Measurements from ENCODE around the gene IMMP2L. TPM values are rescaled to one million over a fixed set of nuclear protein-coding genes. Genes with fewer than 3 reads are reported as not detected.

Gene IMMP2L
- polyA plus RNA-seq, 2 of the 4 experiments (the other 2 are of a cell fraction), result 16.1 to 23.8 TPM

GRCh38 chr7:111392294-111392693, 170.0 kb downstream of the IMMP2L start (continued):
- TF ChIP-seq REST (IDR thresholded peaks at IDR 0.05) (no peak), POLR2AphosphoS2 (conservative IDR thresholded peaks at IDR 0.05; ENCODE audit: low read length) (no peak), BCL3 (IDR thresholded peaks at IDR 0.05) (no peak), CTCF (IDR thresholded peaks at IDR 0.05) (no peak), ZSCAN20 (CRISPR knock-in tag; IDR thresholded peaks at IDR 0.05) (no peak), HEYL (CRISPR knock-in tag; IDR thresholded peaks at IDR 0.05) (no peak), NPAS2 (CRISPR knock-in tag; IDR thresholded peaks at IDR 0.05; ENCODE audit: borderline replicate concordance) (no peak)

- Histone ChIP-seq H3K4me1 (peaks cover 3% of the 10 kb centered on the region), H3K27ac (no peak overlapping the region), H3K9me3 (no peaks in the 10 kb centered on the region), H3K4me2 (no peak overlapping the region), H3K4me3 (no peak overlapping the region)
- 93% methylated on average over 4 of the region's 4 CpGs for WGBS (ENCODE audit: missing lambda C conversion rate)
- ChIA-PET CTCF (no interaction called here), POLR2A (no interaction called here)
- DNase-seq (ENCODE audit: low read depth in 1 of 2, low spot score in 1 of 2), result no peak
- TF ChIP-seq SREBF2 (IDR thresholded peaks at IDR 0.05), result no peak
- no peak for TF ChIP-seq HDAC2 (IDR thresholded peaks at IDR 0.05)
- no peak for TF ChIP-seq EHF (CRISPR knock-in tag; IDR thresholded peaks at IDR 0.05)
- no peak for TF ChIP-seq CBX8 (IDR thresholded peaks at IDR 0.05)
- no peak for TF ChIP-seq MYC (IDR thresholded peaks at IDR 0.05; ENCODE audit: borderline replicate concordance, low read length)
- no peak for TF ChIP-seq RFX5 (IDR thresholded peaks at IDR 0.05)
- no peak for TF ChIP-seq FOSL2 (IDR thresholded peaks at IDR 0.05)
- no peak for TF ChIP-seq FOSL2 (CRISPR knock-in tag; IDR thresholded peaks at IDR 0.05)
- TF ChIP-seq SMC3 (IDR thresholded peaks at IDR 0.05), result no peak
- no peak for TF ChIP-seq BHLHE40 (IDR thresholded peaks at IDR 0.05; ENCODE audit: low read depth, low read length)
- no peak for TF ChIP-seq ZFP36 (IDR thresholded peaks at IDR 0.05; ENCODE audit: borderline replicate concordance, partially characterized antibody)
- TF ChIP-seq ZNF302 (CRISPR knock-in tag; IDR thresholded peaks at IDR 0.05), result no peak
- no peak for TF ChIP-seq FOXS1 (CRISPR knock-in tag; IDR thresholded peaks at IDR 0.05)
- TF ChIP-seq CHD2 (IDR thresholded peaks at IDR 0.05; ENCODE audit: low read length, partially characterized antibody), result no peak
- TF ChIP-seq HOXB5 (CRISPR knock-in tag; IDR thresholded peaks at IDR 0.05), result no peak
- no peak for TF ChIP-seq POLR2A (IDR thresholded peaks at IDR 0.05; ENCODE audit: low read length)
- TF ChIP-seq CBX2 (IDR thresholded peaks at IDR 0.05; ENCODE audit: borderline replicate concordance, low read depth), result no peak
- no peak for TF ChIP-seq GATA3 (IDR thresholded peaks at IDR 0.05; ENCODE audit: borderline replicate concordance)
- no peak for TF ChIP-seq PHF8 (IDR thresholded peaks at IDR 0.05; ENCODE audit: borderline replicate concordance, low read depth)
- no peak for FAIRE-seq
- no peak for ATAC-seq
These were observed 172.3 kb downstream of the IMMP2L start for GRCh38 chr7:111390000-111390399.

Data from A549 (cell line).